Coronary artery (tissue), 2 donors: ENCODE results near the gene FARP2.

ENCODE experiments used
- DNase-seq: peaks from one replicate; pipeline ENCODE4 v3.0.0-alpha.2; 2017; ENCODE audit warnings: low spot score
- H3K27ac ChIP-seq, 2 donors: fragments of 200-600 bp; sonication (generic); one replicate each; pipeline ENCODE4 v1.5.1; 2016 to 2019
- H3K4me3 ChIP-seq: fragments of 200-600 bp; sonication (generic); 2 replicates; pipeline ENCODE4 v1.5.1; 2016; ENCODE audit warnings: mild to moderate bottlenecking, moderate library complexity
- TF ChIP-seq, protein P1 (sequence below): fragments of 200-600 bp; sonication (generic); IDR thresholded peaks from one replicate; pipeline ENCODE4 v1.5.1; 2019; ENCODE audit warnings: antibody characterized with exemption

The FARP2 gene, protein sequence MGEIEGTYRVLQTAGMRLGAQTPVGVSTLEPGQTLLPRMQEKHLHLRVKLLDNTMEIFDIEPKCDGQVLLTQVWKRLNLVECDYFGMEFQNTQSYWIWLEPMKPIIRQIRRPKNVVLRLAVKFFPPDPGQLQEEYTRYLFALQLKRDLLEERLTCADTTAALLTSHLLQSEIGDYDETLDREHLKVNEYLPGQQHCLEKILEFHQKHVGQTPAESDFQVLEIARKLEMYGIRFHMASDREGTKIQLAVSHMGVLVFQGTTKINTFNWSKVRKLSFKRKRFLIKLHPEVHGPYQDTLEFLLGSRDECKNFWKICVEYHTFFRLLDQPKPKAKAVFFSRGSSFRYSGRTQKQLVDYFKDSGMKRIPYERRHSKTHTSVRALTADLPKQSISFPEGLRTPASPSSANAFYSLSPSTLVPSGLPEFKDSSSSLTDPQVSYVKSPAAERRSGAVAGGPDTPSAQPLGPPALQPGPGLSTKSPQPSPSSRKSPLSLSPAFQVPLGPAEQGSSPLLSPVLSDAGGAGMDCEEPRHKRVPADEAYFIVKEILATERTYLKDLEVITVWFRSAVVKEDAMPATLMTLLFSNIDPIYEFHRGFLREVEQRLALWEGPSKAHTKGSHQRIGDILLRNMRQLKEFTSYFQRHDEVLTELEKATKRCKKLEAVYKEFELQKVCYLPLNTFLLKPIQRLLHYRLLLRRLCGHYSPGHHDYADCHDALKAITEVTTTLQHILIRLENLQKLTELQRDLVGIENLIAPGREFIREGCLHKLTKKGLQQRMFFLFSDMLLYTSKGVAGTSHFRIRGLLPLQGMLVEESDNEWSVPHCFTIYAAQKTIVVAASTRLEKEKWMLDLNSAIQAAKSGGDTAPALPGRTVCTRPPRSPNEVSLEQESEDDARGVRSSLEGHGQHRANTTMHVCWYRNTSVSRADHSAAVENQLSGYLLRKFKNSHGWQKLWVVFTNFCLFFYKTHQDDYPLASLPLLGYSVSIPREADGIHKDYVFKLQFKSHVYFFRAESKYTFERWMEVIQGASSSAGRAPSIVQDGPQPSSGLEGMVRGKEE

DNA sequence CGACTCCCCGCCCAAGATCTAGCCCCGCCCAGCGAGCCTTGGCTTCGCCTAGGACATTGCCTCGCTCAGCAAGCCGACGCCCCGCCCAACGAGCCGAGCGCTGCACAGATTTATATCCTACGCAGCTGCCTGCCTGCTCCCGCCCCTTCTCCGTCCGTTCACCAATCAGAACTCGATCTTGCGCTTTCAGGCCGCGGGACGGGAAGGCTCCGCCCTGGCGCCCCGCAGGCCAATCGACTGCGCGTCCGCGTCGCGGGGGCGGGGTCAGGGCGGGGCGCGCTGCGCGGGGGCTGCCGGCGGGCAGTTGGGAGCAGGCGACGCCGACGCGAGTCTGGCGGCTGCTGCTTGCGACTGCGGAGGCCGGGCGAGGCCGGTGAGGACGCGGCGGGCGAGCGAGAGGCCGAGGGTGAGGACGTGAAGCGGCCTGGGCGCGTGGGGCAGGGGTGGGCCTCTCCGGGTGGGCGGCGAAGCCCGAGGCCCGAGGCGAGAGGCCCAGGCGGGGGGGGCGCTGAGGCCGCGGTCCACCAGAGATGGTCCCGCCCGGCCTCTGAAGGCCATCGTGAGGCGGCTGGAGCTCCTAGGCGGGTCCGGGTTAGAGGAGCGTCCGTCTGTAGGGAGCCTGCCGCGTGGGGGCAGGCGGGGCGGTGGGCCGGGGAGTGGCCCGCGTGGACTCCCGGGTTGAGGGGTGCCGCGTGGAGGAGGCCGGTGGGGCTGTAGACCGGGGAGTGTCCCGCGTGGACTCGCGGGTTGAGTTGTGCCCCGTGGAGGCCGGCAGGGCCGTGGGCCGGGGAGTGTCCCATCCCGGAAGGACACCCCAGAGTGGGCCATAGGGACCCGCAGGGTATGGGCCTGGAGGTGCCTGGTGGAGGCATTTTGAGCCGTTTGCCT lies at the start of gene FARP2:
Gene FARP2 (plus strand): TSS at position 303 of the 888 bp plus-strand sequence. CDS start 16,823 bp downstream, outside the sequence.
- TF ChIP-seq, protein P1, sequence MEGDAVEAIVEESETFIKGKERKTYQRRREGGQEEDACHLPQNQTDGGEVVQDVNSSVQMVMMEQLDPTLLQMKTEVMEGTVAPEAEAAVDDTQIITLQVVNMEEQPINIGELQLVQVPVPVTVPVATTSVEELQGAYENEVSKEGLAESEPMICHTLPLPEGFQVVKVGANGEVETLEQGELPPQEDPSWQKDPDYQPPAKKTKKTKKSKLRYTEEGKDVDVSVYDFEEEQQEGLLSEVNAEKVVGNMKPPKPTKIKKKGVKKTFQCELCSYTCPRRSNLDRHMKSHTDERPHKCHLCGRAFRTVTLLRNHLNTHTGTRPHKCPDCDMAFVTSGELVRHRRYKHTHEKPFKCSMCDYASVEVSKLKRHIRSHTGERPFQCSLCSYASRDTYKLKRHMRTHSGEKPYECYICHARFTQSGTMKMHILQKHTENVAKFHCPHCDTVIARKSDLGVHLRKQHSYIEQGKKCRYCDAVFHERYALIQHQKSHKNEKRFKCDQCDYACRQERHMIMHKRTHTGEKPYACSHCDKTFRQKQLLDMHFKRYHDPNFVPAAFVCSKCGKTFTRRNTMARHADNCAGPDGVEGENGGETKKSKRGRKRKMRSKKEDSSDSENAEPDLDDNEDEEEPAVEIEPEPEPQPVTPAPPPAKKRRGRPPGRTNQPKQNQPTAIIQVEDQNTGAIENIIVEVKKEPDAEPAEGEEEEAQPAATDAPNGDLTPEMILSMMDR, result no peak

DNA sequence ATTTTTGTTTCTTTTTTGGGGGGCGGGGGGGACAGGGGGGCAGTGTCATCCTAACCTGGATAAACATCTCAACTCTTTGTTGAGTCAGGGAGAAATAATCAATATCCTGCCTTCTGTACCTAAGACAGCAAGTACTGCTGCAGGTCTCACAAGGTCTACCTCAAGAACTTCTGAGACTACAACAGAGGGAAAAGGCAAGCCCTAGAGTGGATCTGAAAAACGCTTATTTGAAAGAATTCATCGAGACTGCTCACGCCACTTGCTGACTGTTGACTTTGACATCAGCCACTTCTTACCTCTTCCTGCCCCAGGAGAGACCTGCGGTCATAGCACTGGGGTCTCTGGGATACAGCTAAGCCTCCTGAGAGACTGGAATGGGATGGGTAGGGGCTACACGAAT lies 49.0 kb upstream of the FARP2 start:
- no peak overlapping the region for H3K27ac ChIP-seq
- TF ChIP-seq, protein P1, result no peak
- no peak overlapping the region for H3K4me3 ChIP-seq
- DNase-seq, result no peak

More for the DNA sequence above, at the start of gene FARP2:
- peak; percentile 99 for DNase-seq
- H3K4me3 ChIP-seq, result peak within 1 kb of the TSS; percentile 90
- H3K27ac ChIP-seq, result peak within 1 kb of the TSS; percentile 86 to 96

DNA sequence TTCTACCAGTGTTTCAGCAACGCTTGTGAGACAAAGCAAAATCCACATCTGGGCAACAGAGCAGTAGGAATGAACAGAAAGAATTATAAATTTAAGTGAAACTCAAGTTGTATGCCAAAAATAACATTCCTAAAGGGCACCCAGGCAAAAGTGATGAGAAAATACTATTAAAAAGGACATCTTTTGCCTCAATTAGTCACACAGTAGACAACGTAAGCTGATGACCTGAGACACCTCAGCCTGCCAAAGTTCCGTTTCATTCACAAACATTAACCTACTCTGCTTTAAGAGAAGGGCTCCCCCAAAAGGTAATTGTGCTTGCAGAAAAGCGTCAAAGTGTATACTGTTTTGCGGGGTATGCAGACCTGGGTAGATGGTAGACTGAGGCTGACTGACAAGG lies 47.8 kb upstream of the FARP2 start:
- no peak overlapping the region for H3K27ac ChIP-seq
- TF ChIP-seq, protein P1, result no peak
- DNase-seq, result no peak
- H3K4me3 ChIP-seq, result no peak overlapping the region

DNA sequence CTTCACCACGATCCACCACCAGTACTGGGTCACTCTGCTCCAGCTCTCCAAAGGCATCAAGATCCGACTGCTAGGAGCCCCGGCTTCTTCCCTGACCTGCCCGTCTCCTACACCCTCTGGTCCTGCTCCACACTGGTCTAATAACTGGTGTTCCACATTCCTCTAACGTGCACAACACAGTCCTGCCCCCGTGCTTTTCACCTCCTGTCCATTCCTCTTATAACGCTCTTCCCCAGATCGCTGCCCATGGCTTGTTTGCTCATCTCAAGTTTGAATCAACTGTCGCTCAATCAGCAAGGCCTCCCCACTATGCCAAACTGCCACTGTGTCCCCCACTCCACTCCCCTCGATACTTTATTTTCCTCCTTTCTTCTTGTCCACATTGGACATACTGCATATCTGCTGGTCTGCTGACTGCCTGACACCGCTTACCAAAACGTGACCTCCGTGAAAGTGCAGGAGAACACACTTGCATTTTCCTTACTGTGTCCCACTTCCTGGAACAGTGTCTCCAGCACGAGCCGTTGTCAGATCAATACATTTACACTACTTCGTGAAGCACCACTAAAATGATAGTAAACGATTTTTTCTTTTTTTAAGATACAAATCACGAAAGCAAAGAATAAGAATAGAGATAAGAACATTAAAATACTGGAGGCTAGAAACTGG lies 47.1 kb upstream of the FARP2 start:
- Histone ChIP-seq H3K27ac (no peak overlapping the region), H3K4me3 (no peak overlapping the region)
- no peak for DNase-seq
- TF ChIP-seq, protein P1, result no peak

DNA sequence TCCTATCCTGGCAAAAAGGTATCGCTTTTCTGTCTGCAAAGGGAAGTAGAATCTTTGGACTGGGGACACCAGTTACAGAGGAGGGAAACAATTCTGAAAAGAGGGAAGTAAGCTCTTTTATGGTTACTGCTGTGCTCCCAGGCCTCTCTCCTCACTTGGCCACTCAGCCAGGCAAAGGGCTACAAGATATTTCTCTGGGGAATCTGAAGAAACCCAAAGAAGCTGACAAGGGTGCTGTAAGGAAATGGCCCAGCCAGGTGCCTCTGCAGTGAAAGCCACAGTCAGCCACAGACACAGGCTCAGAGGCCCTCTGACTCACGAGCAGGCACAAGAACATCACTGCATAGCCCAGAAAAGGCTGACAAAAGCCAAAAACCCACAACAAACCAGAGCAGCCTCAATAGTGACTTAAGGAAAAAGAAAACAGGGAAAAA lies 46.4 kb upstream of the FARP2 start:
- Histone ChIP-seq H3K27ac (no peak overlapping the region), H3K4me3 (no peak overlapping the region)
- DNase-seq, result no peak
- TF ChIP-seq, protein P1, result no peak
